ENCODE data around the gene TBCD.
A peak's percentile ranks its signal among the peaks of the same experiment; 100 is the strongest.
"Not testable (repeated sequence)": the region's sequence is repeated elsewhere in the genome, so short reads cannot be mapped to it uniquely, and the experiment has no call there.

Gene TBCD

DNA sequence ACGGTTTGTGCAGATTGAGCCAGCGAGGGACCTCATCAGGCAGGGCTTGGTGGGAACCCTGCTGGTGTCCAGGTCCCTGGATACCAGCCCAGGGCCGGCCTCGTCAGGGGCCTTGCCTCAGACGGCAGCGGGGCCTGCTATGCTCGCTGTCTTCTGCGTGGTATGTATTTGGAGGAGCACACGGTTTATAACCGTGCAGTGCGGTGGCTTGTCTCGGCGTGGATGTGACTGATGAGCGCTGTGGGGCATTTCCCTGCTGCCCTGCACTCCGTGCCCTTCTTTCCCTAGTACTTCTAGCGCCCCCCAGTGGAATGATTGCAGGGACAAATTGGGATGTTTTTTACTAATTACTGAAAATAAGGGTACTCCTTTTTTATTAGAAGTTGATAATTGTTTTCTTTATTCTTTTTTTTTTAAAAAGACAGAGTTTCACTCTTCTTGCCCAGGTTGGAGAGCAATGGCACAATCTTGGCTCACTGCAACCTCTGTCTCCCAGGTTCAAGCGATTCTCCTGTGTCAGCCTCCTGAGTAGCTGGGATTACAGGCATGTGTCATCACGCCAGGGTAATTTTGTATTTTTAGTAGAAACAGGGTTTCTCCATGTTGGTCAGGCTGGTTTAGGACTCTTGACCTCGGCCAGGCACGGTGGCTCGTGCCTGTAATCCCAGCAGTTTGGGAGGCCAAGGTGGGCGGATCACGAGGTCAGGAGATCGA lies 15.3 kb downstream of the TBCD start:
- DNase-seq: no peak

DNA sequence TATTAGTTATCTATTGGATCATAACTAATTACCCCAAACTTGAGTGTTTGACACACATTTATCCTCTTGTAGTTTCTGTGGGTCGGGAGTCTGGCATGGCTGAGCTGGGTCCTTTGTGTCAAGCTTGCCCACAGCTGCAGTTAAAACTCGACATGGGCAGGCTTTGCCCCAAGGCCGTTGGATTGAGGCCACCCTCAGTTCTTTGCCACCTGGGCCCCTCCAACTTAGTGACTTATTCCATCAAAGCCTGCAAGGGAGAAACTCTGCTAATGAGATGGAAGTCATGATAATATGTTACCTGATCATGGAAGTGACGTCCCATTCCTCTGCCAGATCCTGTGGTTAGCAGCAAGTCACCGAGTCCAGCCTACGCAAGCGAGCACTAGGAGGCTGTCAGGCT lies 17.2 kb downstream of the TBCD start:
- no peak for DNase-seq

GRCh38 chr17:82772026-82772425 lies 20.2 kb downstream of the TBCD start:
- DNase-seq: no peak

DNA sequence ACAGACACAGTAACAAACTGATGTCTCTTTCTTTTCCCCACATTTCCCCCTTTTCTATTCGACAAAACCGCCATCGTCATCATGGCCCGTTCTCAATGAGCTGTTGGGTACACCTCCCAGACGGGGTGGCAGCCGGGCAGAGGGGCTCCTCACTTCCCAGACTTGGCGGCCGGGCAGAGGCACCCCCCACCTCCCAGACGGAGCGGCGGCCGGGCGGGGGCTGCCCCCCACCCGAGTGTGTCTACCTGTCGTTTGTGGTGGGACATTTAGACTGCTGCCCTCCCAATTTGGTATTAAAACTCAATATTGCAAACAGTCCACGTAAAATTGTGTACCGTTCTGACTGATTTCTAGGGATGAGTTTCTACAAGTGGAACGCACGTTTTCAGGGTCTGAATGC lies 22.6 kb downstream of the TBCD start:
- not testable (repeated sequence) for DNase-seq

- DNase-seq: peak; percentile 75
Observed at GRCh38 chr17:82775001-82775823, 23.3 kb downstream of the TBCD start.

- DNase-seq: no peak
Observed at GRCh38 chr17:82776454-82776853, 24.6 kb downstream of the TBCD start.

GRCh38 chr17:82777778-82778375 lies 26.0 kb downstream of the TBCD start:
- DNase-seq: not testable (repeated sequence)

DNA sequence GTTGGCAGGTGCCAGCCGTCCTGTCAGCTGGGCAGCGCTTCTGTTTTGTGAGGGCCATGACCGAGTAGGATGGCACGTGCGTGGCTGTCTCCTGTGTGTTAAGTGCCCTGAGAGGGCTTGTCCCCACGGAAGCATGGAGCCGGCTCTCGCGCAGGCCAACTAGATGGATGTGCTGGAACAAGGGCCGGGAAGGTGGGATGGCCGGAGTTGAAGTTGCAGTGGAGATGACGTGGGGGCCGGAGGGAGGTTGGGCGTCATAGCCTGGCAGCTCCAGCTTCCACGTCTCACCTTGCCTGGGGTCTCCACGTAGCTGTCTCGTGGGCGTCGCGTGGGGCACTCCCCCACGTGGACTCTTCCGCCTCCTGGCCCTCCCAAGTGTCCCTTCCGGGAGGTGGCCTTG lies 27.7 kb downstream of the TBCD start:
- DNase-seq: no peak

- DNase-seq: no peak
Observed at GRCh38 chr17:82780195-82780594, 28.3 kb downstream of the TBCD start.

DNA sequence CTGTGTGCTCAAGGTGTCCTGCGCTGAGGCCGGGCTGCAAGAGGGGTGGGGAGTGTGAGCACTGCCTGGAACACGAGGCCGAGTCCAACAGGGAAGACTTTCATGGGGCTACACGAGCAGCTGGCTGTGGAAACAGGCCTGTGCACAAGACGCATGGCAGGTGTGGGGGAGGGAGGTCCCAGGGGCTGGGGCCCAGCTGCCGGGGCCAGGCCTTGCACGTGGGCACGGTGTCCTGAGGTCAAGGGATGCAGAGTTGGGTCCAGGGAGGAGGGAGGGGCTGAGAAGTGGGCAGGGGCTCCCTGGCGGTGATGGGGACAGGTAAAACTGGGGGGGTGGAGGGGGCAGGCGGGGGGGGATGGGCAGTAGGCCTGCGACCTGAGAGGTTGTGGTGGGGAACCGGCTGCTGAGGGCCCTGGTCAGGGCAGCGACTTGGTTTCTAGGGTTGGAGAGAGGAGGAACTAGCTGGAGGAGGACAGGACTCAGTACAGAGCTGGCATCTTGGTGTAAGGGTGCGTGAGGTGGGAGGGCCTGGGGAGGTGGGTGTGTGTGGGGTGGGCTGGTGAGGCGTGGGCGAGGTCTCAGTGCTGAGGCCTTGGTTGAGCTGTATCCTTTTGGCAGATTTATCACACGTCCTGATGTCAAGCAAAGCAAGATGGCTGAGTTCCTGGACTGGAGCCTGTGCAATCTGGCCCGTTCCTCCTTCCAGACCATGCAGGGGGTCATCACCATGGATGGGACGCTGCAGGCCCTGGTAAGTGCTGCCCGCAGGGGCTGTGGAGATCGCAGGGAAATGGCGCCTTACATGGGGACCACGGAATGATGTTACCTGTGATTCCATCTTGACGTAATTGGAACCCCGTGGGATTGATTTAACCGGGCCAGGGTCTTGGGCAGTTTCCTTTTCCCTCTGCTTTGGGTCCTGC lies 29.4 kb downstream of the TBCD start:
- no peak for DNase-seq

DNA sequence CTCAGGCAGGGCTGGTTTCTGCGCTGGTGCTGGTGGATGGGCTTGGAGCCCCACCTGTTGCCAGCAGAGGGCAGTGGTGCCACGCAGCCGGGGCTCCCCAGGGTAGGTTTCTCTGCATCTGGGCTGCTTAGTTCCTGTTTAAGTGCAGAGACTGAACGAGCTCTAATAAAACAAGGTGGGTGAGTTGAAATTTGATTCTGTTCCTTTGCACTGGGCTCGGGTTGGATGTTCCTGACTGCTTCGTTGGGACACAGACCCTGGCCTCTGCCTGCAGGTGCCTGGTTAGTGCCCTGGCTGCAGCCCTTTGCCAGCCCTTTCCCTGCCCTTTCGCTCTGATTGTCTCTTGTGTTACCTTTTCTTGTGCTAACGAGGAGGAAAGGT lies 30.0 kb downstream of the TBCD start:
- peak; percentile 93 for DNase-seq

GRCh38 chr17:82782657-82783207 lies 30.9 kb downstream of the TBCD start:
- DNase-seq: no peak

GRCh38 chr17:82783498-82783897 lies 31.6 kb downstream of the TBCD start:
- DNase-seq: no peak

DNA sequence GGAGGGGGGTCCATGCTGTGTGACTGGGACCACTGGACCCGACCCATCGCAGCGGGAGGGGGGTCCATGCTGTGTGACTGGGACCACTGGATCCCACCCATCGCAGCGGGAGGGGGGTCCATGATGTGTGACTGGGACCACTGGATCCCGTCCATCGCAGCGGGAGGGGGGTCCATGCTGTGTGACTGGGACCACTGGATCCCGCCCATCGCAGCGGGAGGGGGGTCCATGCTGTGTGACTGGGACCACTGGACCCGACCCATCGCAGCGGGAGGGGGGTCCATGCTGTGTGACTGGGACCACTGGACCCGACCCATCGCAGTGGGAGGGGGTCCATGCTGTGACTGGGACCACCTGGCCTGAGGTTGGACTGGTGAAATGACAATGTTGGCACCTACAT lies 33.7 kb downstream of the TBCD start:
- not testable (repeated sequence) for DNase-seq

DNA sequence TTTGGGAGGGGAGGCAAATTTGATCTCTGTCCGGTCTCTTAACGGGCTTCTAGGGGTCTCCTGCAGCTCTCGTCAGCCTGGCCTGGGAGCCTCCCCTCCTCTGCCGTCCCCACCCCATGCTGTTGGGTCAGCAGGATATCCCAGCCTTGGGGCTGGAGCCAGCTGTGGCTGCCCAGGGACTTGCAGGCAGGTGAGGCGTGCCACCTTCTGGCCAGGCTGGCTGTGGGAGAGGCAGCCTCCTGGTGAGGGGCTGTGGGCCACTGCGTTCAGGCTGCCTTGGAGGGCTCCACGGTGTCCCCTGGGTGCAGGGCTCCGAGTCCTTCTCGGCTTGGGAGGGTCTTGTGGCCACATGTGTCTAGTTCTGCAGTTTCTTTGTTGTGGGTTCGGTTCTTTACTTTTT lies 34.6 kb downstream of the TBCD start:
- no peak for DNase-seq

DNA sequence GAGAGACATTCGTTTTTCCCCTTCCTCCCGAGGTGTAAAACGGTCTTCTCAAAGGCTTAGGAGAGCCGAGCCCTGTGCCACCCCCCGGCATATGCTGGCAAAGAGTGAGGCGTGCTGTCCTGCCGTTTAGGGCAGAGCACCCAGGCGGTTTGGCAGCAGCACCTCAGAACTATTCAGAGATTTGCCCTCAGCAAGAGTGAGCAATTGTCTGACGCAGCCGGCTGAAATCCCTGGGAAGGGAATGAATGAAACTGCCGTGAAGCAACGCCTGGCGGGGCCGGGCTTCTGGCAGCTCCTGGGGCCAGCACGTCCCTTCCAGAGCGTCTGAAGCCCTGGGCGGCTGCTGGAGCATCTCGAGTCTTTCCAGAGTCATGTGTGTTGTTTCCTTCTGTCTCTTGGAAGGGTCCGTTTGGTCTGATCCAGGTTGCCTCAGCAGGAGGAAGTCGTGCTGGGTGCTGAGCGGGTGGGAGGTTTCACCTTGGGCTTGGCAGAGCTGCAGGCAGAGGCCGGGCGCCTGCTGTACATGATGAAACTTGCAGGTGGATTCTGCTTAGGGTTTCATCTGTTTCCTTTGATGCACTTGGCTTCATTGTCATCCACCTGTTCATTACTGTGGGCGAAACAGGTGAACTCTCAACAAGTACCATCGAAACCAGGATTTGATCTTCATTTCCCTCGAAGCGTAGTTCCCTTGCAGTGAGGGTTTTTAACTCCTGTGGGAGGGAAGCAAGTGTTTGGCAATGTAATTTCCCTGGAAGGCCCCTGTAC lies 35.4 kb downstream of the TBCD start:
- no peak for DNase-seq

GRCh38 chr17:82788206-82789001 lies 36.5 kb downstream of the TBCD start:
- no peak for DNase-seq

DNA sequence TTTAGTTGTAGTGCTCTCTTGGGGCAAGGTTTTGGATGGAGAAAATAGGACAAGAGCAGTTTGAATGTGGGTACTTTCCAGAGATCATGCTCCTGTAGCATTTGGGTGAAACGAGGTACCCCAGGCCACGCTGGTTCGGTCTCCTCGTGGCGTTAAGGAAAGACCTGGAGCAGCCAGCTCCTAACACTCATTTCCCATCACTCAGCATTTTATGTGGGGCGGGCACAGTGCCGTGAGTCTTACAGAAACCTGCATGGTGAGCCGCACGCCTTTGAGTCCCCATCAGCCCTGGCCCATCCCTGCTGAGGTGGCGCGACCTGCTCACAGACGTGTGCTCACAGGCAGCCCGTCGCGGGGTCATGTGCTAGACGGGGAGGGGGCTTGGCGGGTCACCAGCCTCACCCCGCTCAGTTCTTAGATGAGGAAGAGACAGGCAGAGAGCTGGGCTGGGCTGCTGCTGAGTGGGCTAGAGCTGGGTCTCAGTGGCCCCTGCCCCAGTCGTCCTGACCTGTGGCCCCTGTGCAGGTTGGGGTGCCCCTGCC lies 37.3 kb downstream of the TBCD start:
- DNase-seq: no peak

DNA sequence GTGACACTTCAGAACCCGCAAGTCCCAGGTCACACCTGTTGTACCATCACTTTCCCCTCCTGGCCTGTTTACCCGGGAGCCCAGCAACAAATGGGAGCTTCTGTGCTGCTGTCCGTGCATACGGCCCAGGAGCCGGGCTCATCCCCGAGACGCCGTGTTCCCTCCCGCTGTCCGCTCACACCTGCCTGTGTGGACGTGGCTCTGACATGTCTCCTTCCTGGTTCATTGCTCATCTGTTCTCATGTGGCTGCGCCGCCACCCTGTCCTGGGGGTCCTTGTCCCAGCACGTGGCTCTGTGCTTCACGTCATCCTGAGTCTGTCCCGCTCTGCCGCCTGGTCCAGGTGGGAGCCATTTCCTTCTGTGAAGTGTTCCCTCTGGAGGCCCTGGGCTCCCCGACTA lies 37.9 kb downstream of the TBCD start:
- DNase-seq: no peak

DNA sequence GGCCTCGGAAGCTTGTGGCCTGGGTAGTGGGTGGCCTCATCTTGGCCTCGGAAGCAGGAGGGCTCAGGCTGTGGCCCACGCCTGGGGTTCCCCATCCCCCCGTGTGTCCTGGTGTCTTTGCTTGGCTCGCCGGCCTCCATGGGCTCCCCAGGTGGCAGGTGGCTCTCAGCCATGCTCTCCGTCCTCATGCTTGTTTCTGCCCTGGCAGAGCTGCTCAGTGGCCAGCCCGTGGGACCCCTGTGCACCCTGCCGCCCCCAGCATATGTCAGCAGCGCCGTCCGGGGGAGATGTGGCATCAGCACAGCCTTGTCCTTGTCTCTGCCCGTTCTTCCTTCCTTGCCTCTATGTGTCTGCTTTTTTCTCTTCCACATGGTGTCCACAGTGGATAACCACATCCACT lies 38.5 kb downstream of the TBCD start:
- DNase-seq: no peak

DNA sequence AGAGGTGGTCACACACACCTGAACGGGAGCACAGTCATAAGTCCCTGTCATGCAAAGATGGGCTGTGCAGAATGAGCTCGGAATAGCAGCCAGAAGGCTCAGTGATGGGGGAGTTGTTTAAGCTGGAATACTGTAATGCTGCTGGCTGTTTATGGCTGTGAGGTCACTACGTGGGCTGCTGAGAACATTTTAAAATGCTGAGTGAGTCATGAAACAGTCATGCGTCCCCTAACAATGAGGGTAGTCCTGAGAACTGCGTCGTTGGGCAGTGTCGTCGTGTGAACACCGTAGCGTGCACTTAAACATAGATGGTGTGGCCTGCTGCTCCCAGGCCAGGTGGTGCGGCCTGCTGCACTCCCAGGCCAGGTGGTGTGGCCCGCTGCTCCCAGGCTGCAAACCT lies 39.7 kb downstream of the TBCD start:
- no peak for DNase-seq
